Endodermal cell (in vitro differentiated cells): Measurements from ENCODE around the gene RASAL1. TPM values are rescaled to one million over a fixed set of nuclear protein-coding genes. Genes with fewer than 3 reads are reported as not detected.

Experiments
- DNase-seq: peaks from one replicate; pipeline ENCODE4 v3.0.0-alpha.2; 2017
- H3K27ac ChIP-seq: 2 replicates; pipeline ENCODE4 v1.5.1; 2013; ENCODE audit warnings: mild to moderate bottlenecking, low read depth, low read length, moderate library complexity
- H3K27me3 ChIP-seq: 2 replicates; pipeline ENCODE4 v1.6.1; 2013; ENCODE audit warnings: mild to moderate bottlenecking, low read length, moderate library complexity; ENCODE audit not compliant: insufficient read depth, control insufficient read depth, poor library complexity, severe bottlenecking
- H3K36me3 ChIP-seq: 2 replicates; pipeline ENCODE4 v1.7.0; 2013; ENCODE audit warnings: mild to moderate bottlenecking, low read length, moderate library complexity; ENCODE audit not compliant: control insufficient read depth, insufficient read depth
- H3K4me1 ChIP-seq: one replicate; pipeline ENCODE4 v1.7.0; 2013; ENCODE audit warnings: low read length; ENCODE audit not compliant: control insufficient read depth, insufficient read depth
- H3K4me3 ChIP-seq: 2 replicates; pipeline ENCODE4 v1.5.1; 2013; ENCODE audit warnings: mild to moderate bottlenecking, low read length, moderate library complexity
- H3K9ac ChIP-seq: 2 replicates; pipeline ENCODE4 v1.6.1; 2013; ENCODE audit warnings: mild to moderate bottlenecking, low read length, moderate library complexity; ENCODE audit not compliant: poor library complexity, severe bottlenecking; ENCODE audit errors: extremely low read depth
- H3K9me3 ChIP-seq: 2 replicates; pipeline ENCODE4 v1.6.1; 2013; ENCODE audit warnings: mild to moderate bottlenecking, low read length, moderate library complexity; ENCODE audit not compliant: control insufficient read depth
- H3K27ac Mint-ChIP-seq: 2 replicates; pipeline ENCODE4 v1.8.0; 2020; ENCODE audit warnings: mixed read lengths
- H3K27me3 Mint-ChIP-seq: 2 replicates; pipeline ENCODE4 v1.8.0; 2021; ENCODE audit warnings: mild to moderate bottlenecking, mixed read lengths; ENCODE audit not compliant: insufficient read depth
- H3K36me3 Mint-ChIP-seq: 2 replicates; pipeline ENCODE4 v1.8.0; 2020; ENCODE audit warnings: low read depth, mixed read lengths
- H3K4me1 Mint-ChIP-seq: 2 replicates; pipeline ENCODE4 v1.8.0; 2020; ENCODE audit warnings: mixed read lengths
- H3K4me3 Mint-ChIP-seq: 2 replicates; pipeline ENCODE4 v1.8.0; 2020; ENCODE audit warnings: mild to moderate bottlenecking, moderate library complexity, mixed read lengths
- H3K9me3 Mint-ChIP-seq: 2 replicates; pipeline ENCODE4 v1.8.0; 2020; ENCODE audit warnings: mild to moderate bottlenecking, mixed read lengths
- CTCF ChIP-seq: fragments of 200-600 bp; sonication (generic); conservative IDR thresholded peaks from 2 replicates; pipeline ENCODE4 v1.5.0; 2021; ENCODE audit warnings: antibody characterized with exemption, mild to moderate bottlenecking
- WGBS, 2 experiments: methylation state at CpG; one replicate each; pipeline versions ENCODE4 v1.1.5 to v1.1.7; 2013; ENCODE audit warnings: missing lambda C conversion rate in 2 of 2, mixed read lengths in 1 of 2; ENCODE audit not compliant: insufficient coverage in 1 of 2, insufficient read length in 1 of 2; 5-methylcytosine and 5-hydroxymethylcytosine counted together
- total RNA-seq, 2 donors: library from RNA; stranded (reverse); fragmentation: NEBNext Ultra II Directional in 1 of 2; extraction: Animal tissue kit (Norgen Biotek cat#: 25700) in 1 of 2; gene quantifications; 2 replicates in 1 of 2; 3 replicates in 1 of 2; pipeline ENCODE4 v1.2.1, GENCODE V29; 2021

RASAL1 gene
- total RNA-seq, 2 donors from 2014 or later, result 0.77 to 1.4 TPM

GRCh38 chr12:113056381-113056630 lies 79.3 kb downstream of the RASAL1 start:
- peaks cover 62% of the 10 kb centered on the region for H3K27me3 ChIP-seq

DNA sequence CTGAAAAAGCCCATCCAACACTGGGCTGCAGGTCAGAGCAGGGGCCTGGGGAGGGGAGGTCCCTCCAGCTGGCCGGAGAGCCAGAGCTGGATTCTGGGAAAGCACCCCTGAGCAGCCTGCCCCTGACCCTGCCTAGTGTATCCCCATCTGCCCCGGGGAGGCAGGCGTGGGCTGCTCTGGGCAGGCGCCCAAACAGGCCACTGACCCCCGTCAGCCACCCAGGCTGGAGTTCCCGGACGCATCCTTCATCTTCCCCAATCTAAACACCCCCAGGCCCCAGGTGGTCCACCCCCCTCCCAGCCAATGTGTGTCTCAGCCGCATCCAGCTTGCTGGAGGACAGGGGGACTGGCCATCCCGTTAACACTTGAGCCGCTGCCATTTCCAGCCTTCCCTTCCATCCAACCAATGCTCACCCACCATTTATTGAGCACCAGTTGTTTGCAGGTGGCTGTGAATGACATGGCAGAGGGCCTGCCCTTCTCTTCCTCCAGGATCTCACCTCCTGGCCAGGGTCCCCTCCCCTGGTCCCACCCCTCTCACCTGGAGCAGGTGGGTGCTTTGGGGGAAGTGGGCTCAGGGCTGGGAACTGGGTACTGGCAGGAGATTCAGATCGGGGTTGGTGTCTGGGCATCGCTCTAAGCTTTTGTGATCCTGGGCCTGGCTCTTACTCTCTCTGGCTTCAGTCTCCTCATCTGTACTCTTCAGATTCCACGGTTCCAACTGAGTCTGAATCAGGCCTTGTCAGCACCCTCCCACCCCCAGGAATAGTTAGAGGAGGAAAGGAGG lies 79.8 kb downstream of the RASAL1 start:
- Histone ChIP-seq H3K36me3 (no peaks in the 10 kb centered on the region), H3K27ac (no peak overlapping the region), H3K4me1 (no peaks in the 10 kb centered on the region), H3K9ac (no peak overlapping the region), H3K27me3 (peaks cover 62% of the 10 kb centered on the region), H3K4me3 (peak overlapping the region; percentile 65), H3K9me3 (no peaks in the 10 kb centered on the region)
- WGBS, 2 experiments, result 60 to 76% methylated on average over 3 to 13 of the region's 13 CpGs
- Mint-ChIP-seq H3K9me3 (no peaks in the 10 kb centered on the region), H3K27me3 (peaks cover 62% of the 10 kb centered on the region), H3K36me3 (no peaks in the 10 kb centered on the region), H3K4me3 (peak overlapping the region; percentile 50), H3K27ac (no peak overlapping the region), H3K4me1 (no peaks in the 10 kb centered on the region)
- no peak for DNase-seq
- TF ChIP-seq CTCF, result no peak

More at GRCh38 chr12:113056381-113056630, 79.3 kb downstream of the RASAL1 start:
- no peaks in the 10 kb centered on the region for H3K36me3 ChIP-seq
- Mint-ChIP-seq H3K4me1 (no peaks in the 10 kb centered on the region), H3K36me3 (no peaks in the 10 kb centered on the region), H3K27ac (no peak overlapping the region), H3K27me3 (peaks cover 59% of the 10 kb centered on the region), H3K9me3 (no peaks in the 10 kb centered on the region), H3K4me3 (peak overlapping the region; percentile 50)
- no peak overlapping the region for H3K9ac ChIP-seq
- TF ChIP-seq CTCF, result no peak
- H3K27ac ChIP-seq, result no peak overlapping the region
- H3K4me1 ChIP-seq, result no peaks in the 10 kb centered on the region
- WGBS, 2 experiments, result 27 to 34% methylated on average over 2 to 8 of the region's 8 CpGs
- H3K4me3 ChIP-seq, result peak overlapping the region; percentile 65
- no peak for DNase-seq
- H3K9me3 ChIP-seq, result no peaks in the 10 kb centered on the region

- Histone ChIP-seq H3K36me3 (no peaks in the 10 kb centered on the region), H3K4me3 (no peak overlapping the region), H3K9ac (no peak overlapping the region), H3K27me3 (peaks cover 55% of the 10 kb centered on the region), H3K4me1 (no peaks in the 10 kb centered on the region), H3K9me3 (no peaks in the 10 kb centered on the region), H3K27ac (no peak overlapping the region)
- no peaks in the 10 kb centered on the region for H3K36me3 Mint-ChIP-seq
- no peak for TF ChIP-seq CTCF
- H3K9me3 Mint-ChIP-seq, result no peaks in the 10 kb centered on the region
- WGBS, 2 experiments, result 77 to 78% methylated on average over 3 to 4 of the region's 4 CpGs
- no peak overlapping the region for H3K4me3 Mint-ChIP-seq
- no peak overlapping the region for H3K27ac Mint-ChIP-seq
- DNase-seq, result no peak
- peaks cover 66% of the 10 kb centered on the region for H3K27me3 Mint-ChIP-seq
- no peaks in the 10 kb centered on the region for H3K4me1 Mint-ChIP-seq
These were observed 80.5 kb downstream of the RASAL1 start for GRCh38 chr12:113054948-113055486.
